ENCODE results near the gene MAT2B.

GRCh38 chr5:163508753-163509152, 3.3 kb downstream of the MAT2B start:
- TF ChIP-seq CTCF (IDR thresholded peaks at IDR 0.05) (no peak), EHF (CRISPR knock-in tag; IDR thresholded peaks at IDR 0.05) (no peak), RAD21 (conservative IDR thresholded peaks at IDR 0.05 in 1 of 2, IDR thresholded peaks at IDR 0.05 in 1 of 2) (no peak), USF2 (IDR thresholded peaks at IDR 0.05) (no peak), MAFK (IDR thresholded peaks at IDR 0.05; ENCODE audit: partially characterized antibody) (no peak), ZC3H11A (IDR thresholded peaks at IDR 0.05) (no peak), POLR2A (IDR thresholded peaks at IDR 0.05; ENCODE audit: low read length) (no peak)
